Keratinocyte (primary cell): ENCODE measurements around the gene DCHS2. TPM values are rescaled to one million over a fixed set of nuclear protein-coding genes. Genes with fewer than 3 reads are reported as not detected.

ENCODE experiments used
- DNase-seq: peaks from one replicate; pipeline ENCODE4 v3.0.0-alpha.2; 2011; ENCODE audit warnings: low read depth, missing footprints, low spot score
- FAIRE-seq: peaks from 2 replicates; lab custom pipeline; 2011; peaks lifted over from hg19 to GRCh38; lab: Jason Lieb, UNC
- H2AFZ ChIP-seq: 2 replicates; pipeline ENCODE4 v1.6.0; 2012; ENCODE audit warnings: low read length, control low read depth, inconsistent platforms; ENCODE audit not compliant: control insufficient read depth
- H3K27ac ChIP-seq: 2 replicates; pipeline ENCODE4 v1.5.1; 2011; ENCODE audit warnings: low read length; ENCODE audit not compliant: control insufficient read depth, insufficient read depth
- H3K27me3 ChIP-seq: 3 replicates; pipeline ENCODE4 v1.6.0; 2011; ENCODE audit warnings: low read length; ENCODE audit not compliant: control insufficient read depth, insufficient read depth; ENCODE audit errors: extremely low read depth
- H3K36me3 ChIP-seq, 2 experiments: 2 replicates in 1 of 2; 3 replicates in 1 of 2; pipeline ENCODE4 v1.5.1; 2011; ENCODE audit warnings: low read length in 2 of 2, mild to moderate bottlenecking in 1 of 2; ENCODE audit not compliant: control insufficient read depth in 2 of 2, insufficient read depth in 2 of 2; ENCODE audit errors: extremely low read depth in 1 of 2
- H3K4me1 ChIP-seq: 3 replicates; pipeline ENCODE4 v1.5.1; 2011; ENCODE audit warnings: low read length; ENCODE audit not compliant: control insufficient read depth, insufficient read depth; ENCODE audit errors: extremely low read depth
- H3K4me2 ChIP-seq: 3 replicates; pipeline ENCODE4 v1.6.0; 2011; ENCODE audit warnings: low read depth, low read length; ENCODE audit not compliant: control insufficient read depth, insufficient read depth; ENCODE audit errors: extremely low read depth
- H3K4me3 ChIP-seq, 3 experiments: fragments of 200-600 bp in 1 of 3; sonication (generic) in 1 of 3; 2 replicates in 2 of 3; 3 replicates in 1 of 3; pipeline ENCODE4 v1.5.1; 2011 to 2016; ENCODE audit warnings: low read length in 3 of 3, mild to moderate bottlenecking in 3 of 3, control low read depth in 2 of 3, inconsistent platforms in 1 of 3, low read depth in 1 of 3, mixed read lengths in 1 of 3, mixed run types in 1 of 3, moderate library complexity in 1 of 3; ENCODE audit not compliant: control insufficient read depth in 2 of 3, insufficient read depth in 2 of 3; ENCODE audit errors: extremely low read depth in 1 of 3
- H3K79me2 ChIP-seq: 2 replicates; pipeline ENCODE4 v1.6.0; 2012; ENCODE audit warnings: low read length; ENCODE audit not compliant: control insufficient read depth, insufficient read depth
- H3K9ac ChIP-seq: 3 replicates; pipeline ENCODE4 v1.6.0; 2011; ENCODE audit warnings: low read length; ENCODE audit not compliant: control insufficient read depth, insufficient read depth; ENCODE audit errors: extremely low read depth
- H3K9me1 ChIP-seq: 3 replicates; pipeline ENCODE4 v1.6.0; 2011; ENCODE audit warnings: low read length; ENCODE audit not compliant: control insufficient read depth, insufficient read depth; ENCODE audit errors: extremely low read depth
- H3K9me3 ChIP-seq: 2 replicates; pipeline ENCODE4 v1.5.1; 2012; ENCODE audit warnings: low read depth, low read length; ENCODE audit not compliant: control insufficient read depth
- H4K20me1 ChIP-seq: 3 replicates; pipeline ENCODE4 v1.6.0; 2011; ENCODE audit warnings: low read length; ENCODE audit not compliant: control insufficient read depth, insufficient read depth; ENCODE audit errors: extremely low read depth
- EZH2 ChIP-seq: IDR thresholded peaks from one replicate; pipeline ENCODE4 v1.6.1; 2012; ENCODE audit warnings: inconsistent platforms, mild to moderate bottlenecking, low read length, moderate library complexity
- dilution Hi-C: fragments of 300-500 bp; cut with MboI; formaldehyde crosslinking; loops from one replicate; pipeline ENCODE4 v1.7.0; 2020; ENCODE audit warnings: low sequenced_read_pairs; ENCODE audit not compliant: extremely low pct_ligation_motif_present
- polyA plus RNA-seq, 5 experiments: library from polyadenylated mRNA; depleted of rRNA in 3 of 5; stranded (reverse) in 3 of 5; stranded (forward) in 1 of 5; unstranded in 1 of 5; fragments of >200 nt; gene quantifications; 1 replicate in 1 of 5; 2 replicates in 3 of 5; 3 replicates in 1 of 5; pipeline versions ENCODE4 v1.2.1 to v1.2.3, GENCODE V29; 2011 to 2012; ENCODE audit warnings: missing spikeins in 2 of 5, low read depth in 1 of 5, low replicate concordance in 1 of 5
- TF ChIP-seq, protein P1 (sequence below), 3 experiments: IDR thresholded peaks in 1 of 3; conservative IDR thresholded peaks in 1 of 3; optimal IDR thresholded peaks in 1 of 3; 2 replicates in 2 of 3; 3 replicates in 1 of 3; pipeline versions ENCODE3 to v1.5.1; 2011; ENCODE audit warnings: low read length in 3 of 3, mild to moderate bottlenecking in 3 of 3, moderate library complexity in 2 of 3, control low read depth in 1 of 3, inconsistent platforms in 1 of 3; ENCODE audit not compliant: insufficient read depth in 2 of 3; ENCODE audit errors: extremely low read depth in 1 of 3

Gene DCHS2
- polyA plus RNA-seq, 1 donor (not counting 4 experiments of a cell fraction or from before 2014, with no cell fraction given) = 0.01 TPM

GRCh38 chr4:154506253-154506652 is 14.7 kb upstream of the DCHS2 start:
- no peak overlapping the region for H3K4me3 ChIP-seq
- no peaks in the 10 kb centered on the region for H4K20me1 ChIP-seq
- H3K4me1 ChIP-seq = peaks cover 15% of the 10 kb centered on the region
- H3K27me3 ChIP-seq = no peaks in the 10 kb centered on the region
- no peak overlapping the region for H3K9ac ChIP-seq
- dilution Hi-C loops = no loop called here
- no peaks in the 10 kb centered on the region for H3K79me2 ChIP-seq
- FAIRE-seq = peak; percentile 36
- no peak for DNase-seq
- no peak overlapping the region for H3K4me2 ChIP-seq
- no peaks in the 10 kb centered on the region for H3K36me3 ChIP-seq
- H2AFZ ChIP-seq = peak overlapping the region; percentile 47
- H3K9me1 ChIP-seq = no peaks in the 10 kb centered on the region
- TF ChIP-seq, protein P1, sequence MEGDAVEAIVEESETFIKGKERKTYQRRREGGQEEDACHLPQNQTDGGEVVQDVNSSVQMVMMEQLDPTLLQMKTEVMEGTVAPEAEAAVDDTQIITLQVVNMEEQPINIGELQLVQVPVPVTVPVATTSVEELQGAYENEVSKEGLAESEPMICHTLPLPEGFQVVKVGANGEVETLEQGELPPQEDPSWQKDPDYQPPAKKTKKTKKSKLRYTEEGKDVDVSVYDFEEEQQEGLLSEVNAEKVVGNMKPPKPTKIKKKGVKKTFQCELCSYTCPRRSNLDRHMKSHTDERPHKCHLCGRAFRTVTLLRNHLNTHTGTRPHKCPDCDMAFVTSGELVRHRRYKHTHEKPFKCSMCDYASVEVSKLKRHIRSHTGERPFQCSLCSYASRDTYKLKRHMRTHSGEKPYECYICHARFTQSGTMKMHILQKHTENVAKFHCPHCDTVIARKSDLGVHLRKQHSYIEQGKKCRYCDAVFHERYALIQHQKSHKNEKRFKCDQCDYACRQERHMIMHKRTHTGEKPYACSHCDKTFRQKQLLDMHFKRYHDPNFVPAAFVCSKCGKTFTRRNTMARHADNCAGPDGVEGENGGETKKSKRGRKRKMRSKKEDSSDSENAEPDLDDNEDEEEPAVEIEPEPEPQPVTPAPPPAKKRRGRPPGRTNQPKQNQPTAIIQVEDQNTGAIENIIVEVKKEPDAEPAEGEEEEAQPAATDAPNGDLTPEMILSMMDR (optimal IDR thresholded peaks at IDR 0.05 in 1 of 3, IDR thresholded peaks at IDR 0.05 in 1 of 3, conservative IDR thresholded peaks at IDR 0.05 in 1 of 3; ENCODE audit: extremely low read depth in 1 of 3, insufficient read depth in 2 of 3, low read length in 3 of 3) = peak; percentile 35 to 47 (median 37)
- no peak for TF ChIP-seq EZH2
- peak overlapping the region; percentile 28 for H3K27ac ChIP-seq
- no peaks in the 10 kb centered on the region for H3K9me3 ChIP-seq

DNA sequence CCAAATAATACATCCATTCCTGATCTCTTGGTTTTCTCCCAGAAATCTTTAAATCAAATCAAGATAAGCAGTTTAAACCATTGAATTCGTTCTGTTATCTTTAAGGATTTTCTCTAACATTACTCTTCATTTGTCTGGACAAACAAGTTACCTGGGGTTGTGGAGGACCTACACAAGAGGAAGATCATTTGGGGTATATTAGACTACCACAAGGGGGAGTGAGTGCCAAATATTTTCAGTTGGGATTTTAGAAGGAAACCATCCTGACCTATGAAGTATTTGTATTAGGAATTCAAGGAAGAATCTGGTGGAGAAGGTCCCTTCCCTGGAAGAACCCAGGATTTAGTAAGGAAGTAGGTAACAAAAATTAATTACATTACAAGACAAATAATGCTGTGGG is 12.0 kb upstream of the DCHS2 start:
- H3K36me3 ChIP-seq = no peaks in the 10 kb centered on the region
- no peak overlapping the region for H3K9ac ChIP-seq
- H3K9me3 ChIP-seq = no peaks in the 10 kb centered on the region
- H3K4me2 ChIP-seq = no peak overlapping the region
- no peak overlapping the region for H3K4me3 ChIP-seq
- FAIRE-seq (peak; percentile 36), DNase-seq (no peak)
- H3K9me1 ChIP-seq = no peaks in the 10 kb centered on the region
- H3K4me1 ChIP-seq = peaks cover 15% of the 10 kb centered on the region
- dilution Hi-C loops = no loop called here
- H4K20me1 ChIP-seq = no peaks in the 10 kb centered on the region
- no peaks in the 10 kb centered on the region for H3K27me3 ChIP-seq
- H3K79me2 ChIP-seq = no peaks in the 10 kb centered on the region
- H2AFZ ChIP-seq = no peak overlapping the region
- no peak overlapping the region for H3K27ac ChIP-seq
- no peak for TF ChIP-seq EZH2
- TF ChIP-seq, protein P1 (optimal IDR thresholded peaks at IDR 0.05 in 1 of 3, IDR thresholded peaks at IDR 0.05 in 1 of 3, conservative IDR thresholded peaks at IDR 0.05 in 1 of 3; ENCODE audit: extremely low read depth in 1 of 3, insufficient read depth in 2 of 3, low read length in 3 of 3) = peak; percentile 30 to 61 (median 45)
